GM12872 (cell line): ENCODE data around the gene MTFR1L.

Source experiments
- TF ChIP-seq, protein P1 (sequence below): IDR thresholded peaks from 3 replicates; pipeline ENCODE4 v1.5.1; 2011; ENCODE audit warnings: low read depth, mild to moderate bottlenecking, low read length, moderate library complexity; ENCODE audit not compliant: insufficient read depth

The MTFR1L gene

DNA sequence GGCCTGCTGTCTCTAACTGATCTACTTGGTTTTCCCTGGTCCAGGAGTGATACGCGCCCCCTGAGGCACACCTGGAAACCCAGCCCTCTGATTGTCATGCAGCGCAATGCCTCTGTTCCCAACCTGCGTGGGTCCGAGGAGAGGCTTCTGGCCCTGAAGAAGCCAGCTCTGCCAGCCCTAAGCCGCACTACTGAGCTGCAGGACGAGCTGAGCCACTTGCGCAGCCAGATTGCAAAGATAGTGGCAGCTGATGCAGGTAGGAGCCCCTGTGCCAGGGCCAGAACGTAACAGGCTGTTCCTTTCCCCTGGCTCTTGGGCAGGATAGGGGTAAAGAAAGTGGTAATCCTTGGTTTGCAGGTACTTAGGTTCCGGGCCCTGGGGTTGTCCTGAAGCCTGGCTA lies 6.8 kb downstream of the MTFR1L start:
- TF ChIP-seq, protein P1, sequence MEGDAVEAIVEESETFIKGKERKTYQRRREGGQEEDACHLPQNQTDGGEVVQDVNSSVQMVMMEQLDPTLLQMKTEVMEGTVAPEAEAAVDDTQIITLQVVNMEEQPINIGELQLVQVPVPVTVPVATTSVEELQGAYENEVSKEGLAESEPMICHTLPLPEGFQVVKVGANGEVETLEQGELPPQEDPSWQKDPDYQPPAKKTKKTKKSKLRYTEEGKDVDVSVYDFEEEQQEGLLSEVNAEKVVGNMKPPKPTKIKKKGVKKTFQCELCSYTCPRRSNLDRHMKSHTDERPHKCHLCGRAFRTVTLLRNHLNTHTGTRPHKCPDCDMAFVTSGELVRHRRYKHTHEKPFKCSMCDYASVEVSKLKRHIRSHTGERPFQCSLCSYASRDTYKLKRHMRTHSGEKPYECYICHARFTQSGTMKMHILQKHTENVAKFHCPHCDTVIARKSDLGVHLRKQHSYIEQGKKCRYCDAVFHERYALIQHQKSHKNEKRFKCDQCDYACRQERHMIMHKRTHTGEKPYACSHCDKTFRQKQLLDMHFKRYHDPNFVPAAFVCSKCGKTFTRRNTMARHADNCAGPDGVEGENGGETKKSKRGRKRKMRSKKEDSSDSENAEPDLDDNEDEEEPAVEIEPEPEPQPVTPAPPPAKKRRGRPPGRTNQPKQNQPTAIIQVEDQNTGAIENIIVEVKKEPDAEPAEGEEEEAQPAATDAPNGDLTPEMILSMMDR, result no peak

DNA sequence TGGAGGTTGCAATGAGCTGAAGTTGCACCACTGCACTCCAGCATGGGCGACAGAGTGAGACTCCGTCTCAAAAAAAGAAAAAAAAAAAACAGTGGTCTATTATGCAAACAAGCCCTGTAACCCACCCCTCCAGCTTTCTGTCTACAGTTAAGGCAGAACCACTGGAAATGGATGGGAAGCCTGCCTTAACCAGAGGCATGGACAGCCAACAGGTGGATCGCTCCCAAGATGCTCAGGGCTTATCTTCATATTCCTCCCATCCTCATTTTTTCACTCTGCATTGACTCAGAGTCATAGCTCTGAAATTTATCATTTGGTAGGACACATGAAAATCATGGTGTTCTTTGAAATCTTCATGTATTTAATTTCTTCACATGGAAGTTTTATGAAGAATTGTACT lies 8.7 kb downstream of the MTFR1L start:
- TF ChIP-seq, protein P1, result no peak

DNA sequence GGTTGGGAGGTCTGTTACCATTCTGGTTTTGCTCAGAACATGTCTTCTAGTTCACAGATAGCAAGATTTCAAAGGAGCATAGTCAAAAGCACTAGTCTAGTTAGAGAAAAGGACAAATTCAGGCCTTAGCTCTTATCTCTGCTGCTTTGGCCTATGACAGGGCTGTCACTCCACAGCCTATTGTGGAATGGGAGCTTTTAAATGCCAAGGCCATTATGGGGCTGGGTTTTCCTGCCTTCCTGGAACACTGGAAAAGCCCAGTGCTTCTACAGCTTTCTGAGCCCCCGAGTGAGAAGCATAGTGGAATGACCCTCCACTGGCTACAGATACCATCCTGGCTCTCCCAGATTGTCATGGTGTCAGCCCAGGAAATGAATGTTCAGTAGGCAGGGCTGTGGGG lies 9.3 kb downstream of the MTFR1L start:
- TF ChIP-seq, protein P1, result no peak

DNA sequence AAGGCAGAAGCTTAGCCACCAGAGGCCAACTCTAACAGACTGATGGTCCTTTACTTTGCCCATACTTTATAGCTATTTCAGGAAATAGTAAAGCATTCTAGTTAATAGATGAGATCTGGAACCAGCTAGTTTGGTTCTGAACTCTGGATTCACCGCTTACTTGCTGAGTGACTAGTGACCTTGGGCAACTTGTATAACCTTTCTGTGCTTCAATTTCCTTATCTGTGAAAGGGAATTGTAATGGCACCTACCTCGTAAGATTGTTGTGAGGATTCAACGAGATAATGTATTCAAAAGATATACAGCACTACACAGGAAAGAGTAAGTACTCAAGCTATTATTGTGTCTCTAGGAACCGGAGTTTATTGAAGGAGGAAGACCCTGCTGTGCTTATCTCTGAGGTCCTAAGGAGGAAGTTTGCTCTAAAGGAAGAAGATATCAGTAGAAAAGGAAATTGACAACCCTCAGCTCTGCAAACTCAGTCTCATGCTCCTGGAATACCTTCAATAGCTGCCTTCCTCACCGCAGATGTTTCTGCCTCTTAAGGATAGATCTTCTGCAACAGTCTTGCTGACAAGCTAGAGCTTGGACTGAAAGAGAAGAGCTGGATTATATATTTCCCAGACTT lies 11.9 kb downstream of the MTFR1L start:
- TF ChIP-seq, protein P1, result no peak

DNA sequence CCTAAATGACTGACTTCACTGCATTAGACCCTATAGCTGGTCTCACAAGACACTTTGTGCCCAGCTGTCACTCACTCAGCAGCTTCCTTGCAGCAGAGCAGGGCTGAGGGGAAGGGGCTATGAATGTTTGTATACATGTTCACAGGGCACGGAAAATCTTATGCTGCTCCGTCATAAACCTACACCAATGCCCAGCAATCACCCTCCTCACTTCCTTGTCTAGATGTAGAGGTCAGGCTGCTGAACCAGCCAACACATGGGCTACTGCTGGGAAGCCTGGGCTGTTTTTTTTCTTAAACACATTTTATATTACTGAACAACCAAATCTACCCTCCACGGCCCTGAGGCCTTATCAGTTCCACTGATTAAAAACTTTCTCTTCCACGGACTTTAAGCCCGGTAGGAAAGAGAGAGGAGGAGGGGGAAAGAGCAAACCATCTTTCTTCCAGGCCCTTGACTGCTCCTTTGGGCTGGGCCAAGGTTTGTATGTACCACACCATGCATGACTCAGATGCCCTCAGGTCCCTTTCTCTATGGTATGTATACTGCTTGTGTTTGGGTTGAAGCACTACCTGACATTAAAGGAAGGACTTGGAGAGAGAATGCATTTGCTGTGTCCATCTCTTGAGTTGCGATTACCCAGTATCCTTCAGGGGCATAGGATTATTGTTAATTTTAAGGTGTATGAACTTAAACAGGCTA lies 12.7 kb downstream of the MTFR1L start:
- TF ChIP-seq, protein P1, result no peak

DNA sequence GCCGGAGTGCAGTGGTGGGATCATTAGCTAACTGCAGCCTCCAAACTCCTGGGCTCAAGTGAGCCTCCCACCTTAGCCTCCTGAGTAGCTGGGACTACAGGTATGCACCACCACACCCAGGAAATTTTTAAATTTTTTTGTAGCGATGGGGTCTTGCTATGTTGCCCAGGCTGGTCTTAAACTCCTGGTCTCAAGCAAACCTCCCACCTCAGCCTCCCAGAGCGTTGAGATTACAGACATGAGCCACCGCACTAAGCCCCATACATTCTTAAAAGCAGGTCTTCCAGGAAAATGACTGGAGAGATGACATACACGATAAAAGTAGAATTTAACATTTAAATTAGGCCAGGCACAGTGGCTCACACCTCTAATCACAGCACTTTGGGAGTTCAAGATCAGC lies 13.4 kb downstream of the MTFR1L start:
- TF ChIP-seq, protein P1, result no peak

DNA sequence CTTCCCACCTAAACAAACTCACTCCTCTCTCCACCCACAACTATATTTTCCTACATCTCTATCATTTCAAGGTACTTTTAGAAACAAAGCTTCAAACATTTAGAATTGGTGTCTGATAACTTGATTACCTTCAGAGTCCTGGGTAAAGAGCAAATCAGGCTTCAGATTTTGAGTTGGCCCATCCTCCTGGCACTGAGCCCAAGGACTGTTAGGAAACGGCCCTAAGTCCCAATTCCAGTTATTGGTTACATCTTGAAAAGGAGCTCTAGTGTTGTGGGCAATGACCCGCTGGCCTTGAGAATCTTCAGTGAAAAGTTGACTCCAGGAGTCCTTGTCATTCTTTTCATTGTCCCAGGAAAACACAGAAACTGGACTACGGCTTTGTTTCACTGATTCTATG lies 15.1 kb downstream of the MTFR1L start:
- TF ChIP-seq, protein P1, result no peak
